Breast epithelium (tissue), 4 donors: ENCODE measurements around the gene KLHDC3. TPM values are rescaled to one million over a fixed set of nuclear protein-coding genes. Genes with fewer than 3 reads are reported as not detected.

Experiments used
- DNase-seq, 2 donors: peaks; one replicate each; pipeline ENCODE4 v3.0.0-alpha.2; 2019; ENCODE audit warnings: low spot score in 2 of 2
- H3K27ac ChIP-seq, 2 donors: fragments of 200-600 bp; sonication (generic) in 1 of 2; one replicate each; pipeline ENCODE4 v1.5.1; 2016 to 2019; ENCODE audit warnings: mild to moderate bottlenecking in 1 of 2
- H3K27me3 ChIP-seq, 2 donors: fragments of 200-600 bp; sonication (generic) in 1 of 2; one replicate each; pipeline versions ENCODE4 v1.5.1 to v1.6.0; 2017 to 2019; ENCODE audit warnings: control low read depth in 1 of 2, mild to moderate bottlenecking in 1 of 2
- H3K36me3 ChIP-seq: fragments of 200-600 bp; one replicate; pipeline ENCODE4 v1.5.1; 2019
- H3K4me1 ChIP-seq, 2 donors: fragments of 200-600 bp; sonication (generic); one replicate each; pipeline ENCODE4 v1.5.1; 2016 to 2019; ENCODE audit warnings: control low read depth in 1 of 2
- H3K4me3 ChIP-seq, 3 donors: fragments of 200-600 bp; sonication (generic); 1 replicate in 2 of 3; 2 replicates in 1 of 3; pipeline ENCODE4 v1.5.1; 2016 to 2019; ENCODE audit warnings: mild to moderate bottlenecking in 3 of 3, moderate library complexity in 2 of 3
- H3K9me3 ChIP-seq, 2 donors: fragments of 200-600 bp; sonication (generic) in 1 of 2; one replicate each; pipeline ENCODE4 v1.5.1; 2016 to 2019; ENCODE audit warnings: control low read depth in 1 of 2
- CTCF ChIP-seq, 3 donors: fragments of 450-650 bp; IDR thresholded peaks; one replicate each; pipeline ENCODE4 v1.5.1; 2016 to 2017; ENCODE audit warnings: antibody characterized with exemption in 3 of 3, mild to moderate bottlenecking in 3 of 3, moderate library complexity in 3 of 3
- POLR2A ChIP-seq: fragments of 450-650 bp; IDR thresholded peaks from one replicate; pipeline ENCODE4 v1.6.1; 2016; ENCODE audit warnings: antibody characterized with exemption, mild to moderate bottlenecking, moderate library complexity
- POLR2AphosphoS5 ChIP-seq, 3 donors: sonication (generic); formaldehyde crosslinking; IDR thresholded peaks; one replicate each; pipeline ENCODE4 v1.6.1; 2017; ENCODE audit warnings: antibody characterized with exemption in 3 of 3
- intact Hi-C: fragments of 100-400 bp; cut with DNase I; formaldehyde crosslinking; loops from one replicate; pipeline ENCODE4 v1.15.1; 2023; ENCODE audit warnings: low total_unique reads
- total RNA-seq, 3 donors: library from RNA; depleted of rRNA; stranded (reverse); fragments of >200 nt; gene quantifications; one replicate each; pipeline ENCODE4 v1.1.0, GENCODE V29; 2016

KLHDC3 gene
- total RNA-seq, 3 donors from 2014 or later = 91.4 to 97.3 (median 92.5) TPM

DNA sequence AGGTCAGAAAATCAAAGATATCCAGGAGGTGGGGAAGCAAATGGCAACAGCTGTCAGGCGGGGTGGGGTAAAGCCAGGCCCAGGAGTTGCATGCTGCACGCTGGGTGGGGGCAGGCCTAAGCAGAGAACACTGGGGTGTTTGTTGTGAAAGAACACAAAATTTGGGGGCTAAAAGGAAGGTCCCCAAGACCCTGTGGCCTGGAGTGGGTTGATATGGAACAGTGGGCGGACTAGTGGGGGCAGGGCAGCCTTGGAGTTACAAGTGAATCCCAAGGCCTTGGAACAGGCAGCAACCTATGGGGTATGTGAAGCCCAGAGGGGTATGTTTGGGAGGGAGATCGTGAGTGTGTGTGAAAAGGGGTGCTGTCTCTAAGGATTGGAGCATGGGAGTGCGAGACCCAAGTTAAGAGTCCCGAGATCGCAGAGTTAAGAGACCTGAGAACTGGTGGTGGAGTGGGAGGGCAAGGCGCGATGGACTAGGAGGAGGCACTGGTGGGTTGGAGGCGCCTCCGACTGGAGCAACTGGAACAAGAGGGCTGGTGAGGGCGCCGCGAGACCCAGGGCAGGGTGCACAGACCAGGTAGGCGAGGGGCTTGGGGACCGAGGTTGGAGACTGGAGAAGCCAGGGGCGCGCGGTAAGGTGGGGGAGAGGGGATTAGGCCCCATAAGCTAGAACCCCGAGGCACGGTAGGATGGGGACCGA lies 38.9 kb downstream of the KLHDC3 start:
- intact Hi-C loops = no loop called here
- TF ChIP-seq POLR2AphosphoS5 (IDR thresholded peaks at IDR 0.05) (no peak), POLR2A (no peak), CTCF (IDR thresholded peaks at IDR 0.05) (no peak)
- H3K27me3 ChIP-seq = no peaks in the 10 kb centered on the region
- peak in 1 of 2 donors; percentile 31 for DNase-seq
- H3K4me3 ChIP-seq = peak overlapping the region; percentile 60 to 88 (median 74)
- peaks cover 0 to 13% of the 10 kb centered on the region in 2 donors for H3K4me1 ChIP-seq
- H3K9me3 ChIP-seq = no peaks in the 10 kb centered on the region
- H3K27ac ChIP-seq = peak overlapping the region; percentile 82 to 96
- no peaks in the 10 kb centered on the region for H3K36me3 ChIP-seq

DNA sequence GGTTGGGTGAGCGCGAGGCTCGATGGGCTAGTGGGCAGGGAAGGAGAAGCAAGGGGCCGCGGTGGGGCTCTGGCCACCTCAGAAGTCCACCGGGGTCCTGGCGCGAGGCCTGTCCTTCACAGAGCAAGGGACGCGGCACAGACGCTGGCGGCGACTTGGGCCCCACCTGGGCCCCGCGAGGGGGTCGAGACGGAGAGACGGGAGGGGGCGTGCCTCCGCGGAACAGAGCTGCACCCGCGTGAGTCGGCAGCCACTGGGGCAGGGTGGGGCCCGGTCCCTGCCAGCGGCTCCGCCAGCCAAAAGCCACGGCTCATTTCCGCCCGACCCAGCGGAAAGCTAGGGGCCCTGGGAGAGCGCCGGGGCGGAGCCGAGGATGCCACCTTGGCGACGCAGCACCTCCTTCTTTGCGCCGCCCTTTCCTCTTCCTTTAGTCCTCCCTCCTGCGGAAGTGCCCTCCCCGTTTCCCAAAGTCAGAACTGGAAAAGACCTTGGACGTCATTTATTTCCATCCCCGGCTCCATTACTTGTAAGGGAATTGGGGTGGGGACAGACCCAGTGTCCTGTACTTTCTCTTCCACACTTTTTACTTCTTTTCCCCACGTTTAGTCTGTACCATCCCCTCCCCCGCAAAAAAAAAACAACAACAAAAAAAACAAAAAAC lies 39.6 kb downstream of the KLHDC3 start, which contains the start of gene CUL7:
TSS of gene CUL7 (minus strand) at position 307 of the 661 bp plus-strand sequence. CDS start 1,063 bp downstream, outside the sequence.
- Histone ChIP-seq H3K4me1 (peaks cover 0 to 17% of the 10 kb centered on the region in 2 donors), H3K27ac (peak within 1 kb of the TSS; percentile 82 to 96), H3K27me3 (no peaks in the 10 kb centered on the region), H3K9me3 (no peaks in the 10 kb centered on the region), H3K36me3 (no peaks in the 10 kb centered on the region), H3K4me3 (peak within 1 kb of the TSS; percentile 60 to 88 (median 74))
- TF ChIP-seq POLR2AphosphoS5 (IDR thresholded peaks at IDR 0.05) (peak; percentile 71 to 88 (median 85)), CTCF (IDR thresholded peaks at IDR 0.05) (peak in 1 of 3 donors; percentile 21), POLR2A (peak; percentile 71)
- peak; percentile 89 to 90 for DNase-seq
- intact Hi-C loops = no loop called here

GRCh38 chr6:43054206-43054943 lies 40.3 kb downstream of the KLHDC3 start:
- intact Hi-C loops = no loop called here
- DNase-seq = peak in 1 of 2 donors; percentile 53
- peaks cover 0 to 19% of the 10 kb centered on the region in 2 donors for H3K4me1 ChIP-seq
- H3K27me3 ChIP-seq = no peaks in the 10 kb centered on the region
- H3K36me3 ChIP-seq = no peaks in the 10 kb centered on the region
- H3K9me3 ChIP-seq = no peaks in the 10 kb centered on the region
- TF ChIP-seq POLR2AphosphoS5 (IDR thresholded peaks at IDR 0.05) (no peak), POLR2A (no peak), CTCF (IDR thresholded peaks at IDR 0.05) (no peak)
- H3K4me3 ChIP-seq = peak overlapping the region; percentile 60 to 88 (median 74)
- H3K27ac ChIP-seq = peak overlapping the region; percentile 82 to 96

DNA sequence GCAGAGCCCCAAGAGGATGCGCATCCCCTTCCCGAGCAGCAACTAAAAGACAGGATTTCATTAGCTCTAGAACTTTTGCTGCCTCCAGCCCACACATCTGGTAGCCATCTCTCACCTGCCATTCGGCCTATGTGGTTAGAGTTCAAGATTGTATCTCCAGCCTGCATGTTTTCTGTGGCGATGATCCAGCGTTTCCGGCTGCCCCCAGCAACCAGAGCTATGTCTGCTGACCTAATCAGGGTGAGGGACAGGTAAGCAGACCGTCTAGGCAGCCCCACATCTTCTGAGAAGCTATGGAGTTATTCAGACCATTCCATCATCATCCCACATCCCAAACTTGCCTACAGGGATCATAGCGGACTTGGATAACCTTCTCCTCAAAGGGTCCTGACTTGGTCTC lies 41.9 kb downstream of the KLHDC3 start:
- Histone ChIP-seq H3K4me1 (peaks cover 5 to 19% of the 10 kb centered on the region in 2 donors), H3K27me3 (no peaks in the 10 kb centered on the region), H3K27ac (no peak overlapping the region), H3K9me3 (no peaks in the 10 kb centered on the region), H3K36me3 (no peaks in the 10 kb centered on the region), H3K4me3 (no peak overlapping the region)
- DNase-seq = no peak
- TF ChIP-seq POLR2A = no peak
- no peak for TF ChIP-seq CTCF (IDR thresholded peaks at IDR 0.05)
- no peak for TF ChIP-seq POLR2AphosphoS5 (IDR thresholded peaks at IDR 0.05)
- intact Hi-C loops = no loop called here
